ENCODE measurements around the gene BBX. TPM values are rescaled to one million over a fixed set of nuclear protein-coding genes. Genes with fewer than 3 reads are reported as not detected.

Gene BBX
- total and polyA plus RNA-seq, 2 of the 13 experiments (the other 11 are each of a cell fraction or from before 2014, with no cell fraction given): 13.7 to 23.2 TPM

DNA sequence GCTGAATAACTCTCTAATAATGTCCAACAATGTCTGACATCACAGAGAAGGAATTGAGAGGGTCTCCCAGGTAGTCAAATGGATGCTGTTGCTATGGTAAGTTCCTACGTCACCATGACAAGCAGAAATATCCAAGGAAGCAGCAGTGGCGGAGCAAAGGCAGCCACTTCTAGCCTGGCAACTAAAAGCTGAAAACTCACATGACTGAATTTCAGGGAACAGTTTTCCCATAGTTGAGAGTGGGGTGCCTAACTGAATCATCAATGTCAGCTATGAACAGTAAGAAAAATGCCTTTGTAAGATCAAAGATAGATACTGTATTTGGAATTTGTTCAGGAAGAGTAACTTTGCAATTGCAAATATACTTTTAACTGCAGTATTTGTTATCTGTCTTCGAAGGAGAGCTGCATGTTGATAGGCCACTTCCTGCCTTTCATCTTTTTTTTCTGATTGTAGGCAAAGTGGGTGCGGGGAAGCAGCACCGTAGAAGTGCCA is 161.7 kb downstream of the BBX start (continued):
- TF ChIP-seq, protein P1, sequence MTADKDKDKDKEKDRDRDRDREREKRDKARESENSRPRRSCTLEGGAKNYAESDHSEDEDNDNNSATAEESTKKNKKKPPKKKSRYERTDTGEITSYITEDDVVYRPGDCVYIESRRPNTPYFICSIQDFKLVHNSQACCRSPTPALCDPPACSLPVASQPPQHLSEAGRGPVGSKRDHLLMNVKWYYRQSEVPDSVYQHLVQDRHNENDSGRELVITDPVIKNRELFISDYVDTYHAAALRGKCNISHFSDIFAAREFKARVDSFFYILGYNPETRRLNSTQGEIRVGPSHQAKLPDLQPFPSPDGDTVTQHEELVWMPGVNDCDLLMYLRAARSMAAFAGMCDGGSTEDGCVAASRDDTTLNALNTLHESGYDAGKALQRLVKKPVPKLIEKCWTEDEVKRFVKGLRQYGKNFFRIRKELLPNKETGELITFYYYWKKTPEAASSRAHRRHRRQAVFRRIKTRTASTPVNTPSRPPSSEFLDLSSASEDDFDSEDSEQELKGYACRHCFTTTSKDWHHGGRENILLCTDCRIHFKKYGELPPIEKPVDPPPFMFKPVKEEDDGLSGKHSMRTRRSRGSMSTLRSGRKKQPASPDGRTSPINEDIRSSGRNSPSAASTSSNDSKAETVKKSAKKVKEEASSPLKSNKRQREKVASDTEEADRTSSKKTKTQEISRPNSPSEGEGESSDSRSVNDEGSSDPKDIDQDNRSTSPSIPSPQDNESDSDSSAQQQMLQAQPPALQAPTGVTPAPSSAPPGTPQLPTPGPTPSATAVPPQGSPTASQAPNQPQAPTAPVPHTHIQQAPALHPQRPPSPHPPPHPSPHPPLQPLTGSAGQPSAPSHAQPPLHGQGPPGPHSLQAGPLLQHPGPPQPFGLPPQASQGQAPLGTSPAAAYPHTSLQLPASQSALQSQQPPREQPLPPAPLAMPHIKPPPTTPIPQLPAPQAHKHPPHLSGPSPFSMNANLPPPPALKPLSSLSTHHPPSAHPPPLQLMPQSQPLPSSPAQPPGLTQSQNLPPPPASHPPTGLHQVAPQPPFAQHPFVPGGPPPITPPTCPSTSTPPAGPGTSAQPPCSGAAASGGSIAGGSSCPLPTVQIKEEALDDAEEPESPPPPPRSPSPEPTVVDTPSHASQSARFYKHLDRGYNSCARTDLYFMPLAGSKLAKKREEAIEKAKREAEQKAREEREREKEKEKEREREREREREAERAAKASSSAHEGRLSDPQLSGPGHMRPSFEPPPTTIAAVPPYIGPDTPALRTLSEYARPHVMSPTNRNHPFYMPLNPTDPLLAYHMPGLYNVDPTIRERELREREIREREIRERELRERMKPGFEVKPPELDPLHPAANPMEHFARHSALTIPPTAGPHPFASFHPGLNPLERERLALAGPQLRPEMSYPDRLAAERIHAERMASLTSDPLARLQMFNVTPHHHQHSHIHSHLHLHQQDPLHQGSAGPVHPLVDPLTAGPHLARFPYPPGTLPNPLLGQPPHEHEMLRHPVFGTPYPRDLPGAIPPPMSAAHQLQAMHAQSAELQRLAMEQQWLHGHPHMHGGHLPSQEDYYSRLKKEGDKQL (CRISPR knock-in tag; IDR thresholded peaks at IDR 0.05; ENCODE audit: low read depth): peak; percentile 72; the same call in 1 of the 2 replicates
- TF ChIP-seq ZNF720 (CRISPR knock-in tag; IDR thresholded peaks at IDR 0.05) (no peak), ZNF350 (CRISPR knock-in tag; IDR thresholded peaks at IDR 0.05; ENCODE audit: borderline replicate concordance, low read depth) (no peak), AGO1 (IDR thresholded peaks at IDR 0.05; ENCODE audit: low read depth, low read length, poor library complexity, severe bottlenecking) (no peak), ZNF891 (CRISPR knock-in tag; IDR thresholded peaks at IDR 0.05) (no peak), NFE2L2 (IDR thresholded peaks at IDR 0.05; ENCODE audit: low read length) (peak; percentile 74), SAP130 (CRISPR knock-in tag; IDR thresholded peaks at IDR 0.05; ENCODE audit: low read depth) (peak; percentile 71), ZNF317 (CRISPR knock-in tag; IDR thresholded peaks at IDR 0.05) (no peak), KLF16 (CRISPR knock-in tag; IDR thresholded peaks at IDR 0.05) (peak in 1 of 2 experiments; percentile 49; a peak in 1 of 4 replicates), ZNF644 (CRISPR knock-in tag; IDR thresholded peaks at IDR 0.05; ENCODE audit: low read depth) (0 out of 2 replicates have a peak, but pooled peaks have one; percentile 10), SIX1 (CRISPR knock-in tag; IDR thresholded peaks at IDR 0.05; ENCODE audit: borderline replicate concordance) (peak; percentile 48; the same call in 1 of the 2 replicates)
- TF ChIP-seq, protein P2, sequence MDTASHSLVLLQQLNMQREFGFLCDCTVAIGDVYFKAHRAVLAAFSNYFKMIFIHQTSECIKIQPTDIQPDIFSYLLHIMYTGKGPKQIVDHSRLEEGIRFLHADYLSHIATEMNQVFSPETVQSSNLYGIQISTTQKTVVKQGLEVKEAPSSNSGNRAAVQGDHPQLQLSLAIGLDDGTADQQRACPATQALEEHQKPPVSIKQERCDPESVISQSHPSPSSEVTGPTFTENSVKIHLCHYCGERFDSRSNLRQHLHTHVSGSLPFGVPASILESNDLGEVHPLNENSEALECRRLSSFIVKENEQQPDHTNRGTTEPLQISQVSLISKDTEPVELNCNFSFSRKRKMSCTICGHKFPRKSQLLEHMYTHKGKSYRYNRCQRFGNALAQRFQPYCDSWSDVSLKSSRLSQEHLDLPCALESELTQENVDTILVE (CRISPR knock-in tag; IDR thresholded peaks at IDR 0.05): peak; percentile 23; the same call in 1 of the 2 replicates
- TF ChIP-seq, protein P3, sequence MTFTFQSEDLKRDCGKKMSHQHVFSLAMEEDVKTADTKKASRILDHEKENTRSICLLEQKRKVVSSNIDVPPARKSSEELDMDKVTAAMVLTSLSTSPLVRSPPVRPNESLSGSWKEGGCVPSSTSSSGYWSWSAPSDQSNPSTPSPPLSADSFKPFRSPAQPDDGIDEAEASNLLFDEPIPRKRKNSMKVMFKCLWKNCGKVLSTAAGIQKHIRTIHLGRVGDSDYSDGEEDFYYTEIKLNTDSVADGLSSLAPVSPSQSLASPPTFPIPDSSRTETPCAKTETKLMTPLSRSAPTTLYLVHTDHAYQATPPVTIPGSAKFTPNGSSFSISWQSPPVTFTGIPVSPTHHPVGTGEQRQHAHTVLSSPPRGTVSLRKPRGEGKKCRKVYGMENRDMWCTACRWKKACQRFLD (CRISPR knock-in tag; IDR thresholded peaks at IDR 0.05; ENCODE audit: borderline replicate concordance): no peak
- TF ChIP-seq, protein P4, sequence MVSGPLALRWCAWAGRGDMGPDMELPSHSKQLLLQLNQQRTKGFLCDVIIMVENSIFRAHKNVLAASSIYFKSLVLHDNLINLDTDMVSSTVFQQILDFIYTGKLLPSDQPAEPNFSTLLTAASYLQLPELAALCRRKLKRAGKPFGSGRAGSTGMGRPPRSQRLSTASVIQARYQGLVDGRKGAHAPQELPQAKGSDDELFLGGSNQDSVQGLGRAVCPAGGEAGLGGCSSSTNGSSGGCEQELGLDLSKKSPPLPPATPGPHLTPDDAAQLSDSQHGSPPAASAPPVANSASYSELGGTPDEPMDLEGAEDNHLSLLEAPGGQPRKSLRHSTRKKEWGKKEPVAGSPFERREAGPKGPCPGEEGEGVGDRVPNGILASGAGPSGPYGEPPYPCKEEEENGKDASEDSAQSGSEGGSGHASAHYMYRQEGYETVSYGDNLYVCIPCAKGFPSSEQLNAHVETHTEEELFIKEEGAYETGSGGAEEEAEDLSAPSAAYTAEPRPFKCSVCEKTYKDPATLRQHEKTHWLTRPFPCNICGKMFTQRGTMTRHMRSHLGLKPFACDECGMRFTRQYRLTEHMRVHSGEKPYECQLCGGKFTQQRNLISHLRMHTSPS (CRISPR knock-in tag; IDR thresholded peaks at IDR 0.05; ENCODE audit: low read depth): no peak
- TF ChIP-seq, protein P5, sequence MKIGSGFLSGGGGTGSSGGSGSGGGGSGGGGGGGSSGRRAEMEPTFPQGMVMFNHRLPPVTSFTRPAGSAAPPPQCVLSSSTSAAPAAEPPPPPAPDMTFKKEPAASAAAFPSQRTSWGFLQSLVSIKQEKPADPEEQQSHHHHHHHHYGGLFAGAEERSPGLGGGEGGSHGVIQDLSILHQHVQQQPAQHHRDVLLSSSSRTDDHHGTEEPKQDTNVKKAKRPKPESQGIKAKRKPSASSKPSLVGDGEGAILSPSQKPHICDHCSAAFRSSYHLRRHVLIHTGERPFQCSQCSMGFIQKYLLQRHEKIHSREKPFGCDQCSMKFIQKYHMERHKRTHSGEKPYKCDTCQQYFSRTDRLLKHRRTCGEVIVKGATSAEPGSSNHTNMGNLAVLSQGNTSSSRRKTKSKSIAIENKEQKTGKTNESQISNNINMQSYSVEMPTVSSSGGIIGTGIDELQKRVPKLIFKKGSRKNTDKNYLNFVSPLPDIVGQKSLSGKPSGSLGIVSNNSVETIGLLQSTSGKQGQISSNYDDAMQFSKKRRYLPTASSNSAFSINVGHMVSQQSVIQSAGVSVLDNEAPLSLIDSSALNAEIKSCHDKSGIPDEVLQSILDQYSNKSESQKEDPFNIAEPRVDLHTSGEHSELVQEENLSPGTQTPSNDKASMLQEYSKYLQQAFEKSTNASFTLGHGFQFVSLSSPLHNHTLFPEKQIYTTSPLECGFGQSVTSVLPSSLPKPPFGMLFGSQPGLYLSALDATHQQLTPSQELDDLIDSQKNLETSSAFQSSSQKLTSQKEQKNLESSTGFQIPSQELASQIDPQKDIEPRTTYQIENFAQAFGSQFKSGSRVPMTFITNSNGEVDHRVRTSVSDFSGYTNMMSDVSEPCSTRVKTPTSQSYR (CRISPR knock-in tag; IDR thresholded peaks at IDR 0.05; ENCODE audit: borderline replicate concordance): peak; percentile 72; the same call in 1 of the 2 replicates
- TF ChIP-seq, protein P6, sequence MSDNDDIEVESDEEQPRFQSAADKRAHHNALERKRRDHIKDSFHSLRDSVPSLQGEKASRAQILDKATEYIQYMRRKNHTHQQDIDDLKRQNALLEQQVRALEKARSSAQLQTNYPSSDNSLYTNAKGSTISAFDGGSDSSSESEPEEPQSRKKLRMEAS (IDR thresholded peaks at IDR 0.05): 0 out of 2 replicates have a peak, but pooled peaks have one; percentile 8
